BE2C (cell line): ENCODE data around the gene BGLAP.

Experiments
- DNase-seq: peaks from one replicate; pipeline ENCODE4 v3.0.0-alpha.2; 2020
- H3K27me3 ChIP-seq: fragments of 250-450 bp; sonication (Bioruptor Pico); 2 replicates; pipeline ENCODE4 v1.5.1; 2020; ENCODE audit warnings: mild to moderate bottlenecking
- H3K36me3 ChIP-seq: fragments of 250-450 bp; sonication (Bioruptor Pico); 2 replicates; pipeline ENCODE4 v1.5.1; 2020; ENCODE audit warnings: mild to moderate bottlenecking
- H3K4me1 ChIP-seq: fragments of 250-450 bp; sonication (Bioruptor Pico); 2 replicates; pipeline ENCODE4 v1.5.1; 2020
- H3K4me3 ChIP-seq: 2 replicates; pipeline ENCODE4 v1.5.1; 2011; ENCODE audit warnings: low read depth, low read length
- H3K9me3 ChIP-seq: fragments of 250-450 bp; sonication (Bioruptor Pico); 2 replicates; pipeline ENCODE4 v1.5.1; 2020
- TF ChIP-seq, protein P1 (sequence below): IDR thresholded peaks from 2 replicates; pipeline ENCODE4 v1.5.1; 2012; ENCODE audit warnings: mild to moderate bottlenecking, low read depth, low read length

BGLAP gene

DNA sequence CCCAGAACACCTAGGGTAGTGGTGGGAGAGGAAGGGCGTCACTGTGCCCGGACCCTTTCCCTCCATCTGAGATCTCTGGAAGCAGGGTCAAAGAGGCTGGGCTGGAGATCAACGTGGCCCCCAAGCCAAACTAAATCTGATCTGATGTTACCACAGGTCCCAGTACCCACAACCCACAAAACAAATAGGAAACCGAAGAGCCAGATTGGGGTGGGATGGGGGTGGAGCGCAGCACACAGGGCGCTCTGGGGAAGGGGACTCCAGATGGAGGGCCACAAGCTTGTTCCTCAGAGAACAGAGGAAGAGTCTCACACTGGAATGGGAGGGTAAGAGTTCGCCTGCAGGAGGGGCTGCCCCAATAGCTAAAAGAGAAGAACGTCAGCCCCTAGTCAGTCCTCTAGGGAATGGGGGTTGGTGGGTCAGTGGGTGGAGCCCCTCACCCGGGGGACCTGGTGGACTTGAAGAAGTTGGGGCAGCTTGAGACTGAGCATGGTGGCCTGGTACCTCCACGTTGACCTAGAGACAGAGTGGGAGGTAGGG is 4.3 kb downstream of the BGLAP start:
- TF ChIP-seq, protein P1, sequence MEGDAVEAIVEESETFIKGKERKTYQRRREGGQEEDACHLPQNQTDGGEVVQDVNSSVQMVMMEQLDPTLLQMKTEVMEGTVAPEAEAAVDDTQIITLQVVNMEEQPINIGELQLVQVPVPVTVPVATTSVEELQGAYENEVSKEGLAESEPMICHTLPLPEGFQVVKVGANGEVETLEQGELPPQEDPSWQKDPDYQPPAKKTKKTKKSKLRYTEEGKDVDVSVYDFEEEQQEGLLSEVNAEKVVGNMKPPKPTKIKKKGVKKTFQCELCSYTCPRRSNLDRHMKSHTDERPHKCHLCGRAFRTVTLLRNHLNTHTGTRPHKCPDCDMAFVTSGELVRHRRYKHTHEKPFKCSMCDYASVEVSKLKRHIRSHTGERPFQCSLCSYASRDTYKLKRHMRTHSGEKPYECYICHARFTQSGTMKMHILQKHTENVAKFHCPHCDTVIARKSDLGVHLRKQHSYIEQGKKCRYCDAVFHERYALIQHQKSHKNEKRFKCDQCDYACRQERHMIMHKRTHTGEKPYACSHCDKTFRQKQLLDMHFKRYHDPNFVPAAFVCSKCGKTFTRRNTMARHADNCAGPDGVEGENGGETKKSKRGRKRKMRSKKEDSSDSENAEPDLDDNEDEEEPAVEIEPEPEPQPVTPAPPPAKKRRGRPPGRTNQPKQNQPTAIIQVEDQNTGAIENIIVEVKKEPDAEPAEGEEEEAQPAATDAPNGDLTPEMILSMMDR: no peak
- DNase-seq: no peak
- Histone ChIP-seq H3K9me3 (no peaks in the 10 kb centered on the region), H3K27me3 (no peaks in the 10 kb centered on the region), H3K36me3 (peaks cover 34% of the 10 kb centered on the region), H3K4me1 (peaks cover 49% of the 10 kb centered on the region), H3K4me3 (no peak overlapping the region)

DNA sequence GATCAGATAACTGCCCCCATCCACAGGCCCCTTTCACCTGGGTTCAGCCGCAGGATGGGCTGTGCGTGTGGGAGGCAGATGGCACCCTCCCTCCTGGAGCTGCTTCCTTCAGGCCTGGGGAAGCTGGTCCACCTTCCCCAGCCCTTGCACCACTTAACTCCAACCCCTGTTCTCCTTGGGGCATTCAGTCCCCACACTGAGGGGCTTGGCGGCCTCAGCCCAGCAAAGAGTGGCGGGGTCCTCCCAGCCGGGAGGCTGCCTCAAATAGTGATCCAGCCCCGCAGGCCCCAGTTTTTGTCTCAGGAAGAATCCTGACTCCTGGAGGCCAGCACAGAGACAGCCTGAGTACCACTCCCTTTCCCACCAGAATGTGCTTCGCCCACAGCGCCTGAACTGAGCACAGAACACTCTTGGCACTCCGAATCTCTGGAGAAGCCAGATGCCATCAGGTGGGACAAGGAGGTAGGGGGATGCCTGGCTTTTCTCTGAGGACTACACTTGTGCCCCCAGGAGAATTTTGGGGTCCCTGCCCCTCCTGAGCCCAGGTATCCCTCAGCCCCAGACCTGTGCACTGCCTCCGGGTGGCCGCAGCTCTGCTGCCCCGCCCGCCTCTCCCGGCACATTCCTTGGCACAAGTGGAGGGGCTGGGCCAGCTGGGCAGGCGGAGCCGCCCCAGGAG is 4.9 kb downstream of the BGLAP start:
- Histone ChIP-seq H3K36me3 (peaks cover 35% of the 10 kb centered on the region), H3K4me3 (no peak overlapping the region), H3K4me1 (peaks cover 47% of the 10 kb centered on the region), H3K9me3 (no peaks in the 10 kb centered on the region), H3K27me3 (no peaks in the 10 kb centered on the region)
- no peak for DNase-seq
- TF ChIP-seq, protein P1: no peak

DNA sequence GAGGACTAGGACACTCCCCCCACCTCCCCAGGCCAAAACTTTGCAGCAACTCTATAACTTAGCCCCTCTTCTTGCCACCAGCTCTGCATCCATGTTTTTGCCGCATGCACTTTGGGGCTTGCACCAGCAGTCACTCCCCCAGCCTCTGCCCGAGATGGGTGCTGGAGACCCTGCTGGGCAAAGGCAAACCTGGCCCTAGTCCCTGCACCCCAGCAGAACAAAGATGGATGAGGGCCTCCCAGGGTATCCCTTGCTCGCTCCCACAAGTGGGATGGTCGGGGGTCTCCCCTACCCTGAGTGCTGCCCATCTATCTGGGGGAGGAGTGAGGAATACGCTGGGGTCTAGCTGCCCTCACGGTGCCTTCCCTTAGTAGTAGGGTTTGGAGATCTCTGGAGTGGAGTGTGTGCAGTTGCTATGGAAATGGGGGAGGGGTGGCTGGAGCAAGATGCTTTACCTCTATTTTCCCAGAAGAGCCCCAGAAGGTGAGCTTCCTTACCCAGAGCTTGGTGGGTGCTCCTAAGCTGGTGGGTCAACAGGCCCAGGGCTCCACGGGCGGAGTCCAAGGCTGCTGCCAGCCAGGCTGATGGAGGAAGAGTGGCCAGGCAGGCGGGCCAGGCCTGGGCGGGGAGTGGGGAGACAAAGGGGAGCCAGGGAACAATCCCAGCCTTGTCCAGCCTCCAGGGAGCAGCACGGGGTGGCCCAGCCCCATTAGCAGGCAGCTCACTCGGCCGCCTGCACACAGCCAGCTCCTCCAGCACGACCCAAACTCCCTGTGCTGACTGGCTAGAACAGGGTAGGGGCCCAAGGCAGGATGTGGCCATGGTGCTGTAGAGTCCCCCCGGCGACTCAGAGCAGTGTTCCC is 5.7 kb downstream of the BGLAP start, which contains the start of gene PAQR6:
TSS of gene PAQR6 (minus strand) at position 597 of the 863 bp plus-strand sequence. CDS start 1,325 bp downstream, outside the sequence.
- Histone ChIP-seq H3K4me1 (peaks cover 55% of the 10 kb centered on the region), H3K9me3 (no peaks in the 10 kb centered on the region), H3K36me3 (peaks cover 42% of the 10 kb centered on the region), H3K4me3 (no peak within 1 kb of the TSS), H3K27me3 (no peaks in the 10 kb centered on the region)
- DNase-seq: peak; percentile 34
- TF ChIP-seq, protein P1: no peak

DNA sequence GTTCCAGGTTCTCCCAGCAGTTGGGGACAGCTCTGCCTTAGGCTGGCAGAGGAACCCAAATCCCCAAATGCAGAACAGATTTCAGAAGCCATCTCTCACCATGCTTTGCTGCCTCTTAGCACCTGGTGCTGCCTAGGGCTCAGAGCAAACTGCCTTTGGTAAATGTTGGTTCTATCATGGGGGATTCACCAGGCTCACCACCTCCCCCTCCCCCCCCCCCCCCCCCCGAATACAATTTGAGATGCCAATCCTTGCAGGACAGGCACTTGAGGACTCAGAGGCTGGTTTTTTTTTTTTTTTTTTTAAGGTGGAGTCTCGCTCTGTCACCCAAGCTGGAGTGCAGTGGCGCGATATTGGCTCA is 6.3 kb downstream of the BGLAP start:
- Histone ChIP-seq H3K4me1 (peaks cover 61% of the 10 kb centered on the region), H3K4me3 (no peak overlapping the region), H3K27me3 (no peaks in the 10 kb centered on the region), H3K9me3 (no peaks in the 10 kb centered on the region), H3K36me3 (peaks cover 48% of the 10 kb centered on the region)
- no peak for DNase-seq
- TF ChIP-seq, protein P1: no peak

- Histone ChIP-seq H3K4me3 (no peak overlapping the region), H3K9me3 (no peaks in the 10 kb centered on the region), H3K4me1 (peaks cover 72% of the 10 kb centered on the region), H3K27me3 (no peaks in the 10 kb centered on the region), H3K36me3 (peaks cover 61% of the 10 kb centered on the region)
- TF ChIP-seq, protein P1: no peak
- no peak for DNase-seq
These were observed 7.6 kb downstream of the BGLAP start for GRCh38 chr1:156249593-156249992.
